Limb (tissue), 2 donors: ENCODE data around the gene AGFG2.
A peak's percentile ranks its signal among the peaks of the same experiment; 100 is the strongest.
"Not testable (repeated sequence)": the region's sequence is repeated elsewhere in the genome, so short reads cannot be mapped to it uniquely, and the experiment has no call there.

Source experiments
- DNase-seq, 2 donors: peaks; one replicate each; pipeline ENCODE4 v3.0.0-alpha.2; 2016; ENCODE audit errors: extremely low spot score in 2 of 2

Gene AGFG2

DNA sequence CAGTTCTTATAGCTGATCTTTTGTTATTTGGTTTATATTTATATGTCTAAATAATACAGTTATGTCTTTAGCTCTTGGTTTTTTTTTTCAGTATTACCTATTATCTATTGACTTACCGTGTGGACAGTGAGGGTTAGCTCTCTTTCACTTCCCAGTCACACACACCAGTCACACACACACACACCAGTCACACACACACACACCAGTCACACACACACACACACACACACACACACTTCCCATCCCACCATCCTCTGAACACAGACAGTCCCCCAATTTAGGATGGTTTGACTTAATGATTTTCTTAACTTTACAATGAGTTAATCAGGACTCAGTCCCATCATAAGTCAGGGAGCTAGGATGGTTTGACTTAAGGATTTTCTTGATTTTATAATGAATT is 18.9 kb upstream of the AGFG2 start:
- no peak for DNase-seq

DNA sequence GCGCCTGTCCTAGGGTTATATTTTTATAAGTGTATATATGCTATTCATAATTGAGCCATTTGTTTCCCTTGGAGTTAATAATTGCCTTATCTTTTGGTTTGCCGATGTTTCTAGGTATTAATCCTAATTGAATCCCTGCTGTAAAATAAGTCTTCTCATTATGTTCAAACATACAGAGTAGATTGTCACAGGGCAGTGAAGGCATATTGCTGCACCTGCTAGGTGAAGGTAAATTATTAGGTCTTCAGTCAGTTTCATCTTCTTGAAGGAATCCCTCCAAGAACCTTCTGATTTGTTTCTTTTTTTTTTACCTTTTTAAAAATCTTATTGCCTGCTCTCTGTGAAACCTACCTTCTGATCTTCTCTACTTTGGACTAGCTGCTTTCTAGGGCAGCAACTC is 17.9 kb upstream of the AGFG2 start:
- no peak for DNase-seq

DNA sequence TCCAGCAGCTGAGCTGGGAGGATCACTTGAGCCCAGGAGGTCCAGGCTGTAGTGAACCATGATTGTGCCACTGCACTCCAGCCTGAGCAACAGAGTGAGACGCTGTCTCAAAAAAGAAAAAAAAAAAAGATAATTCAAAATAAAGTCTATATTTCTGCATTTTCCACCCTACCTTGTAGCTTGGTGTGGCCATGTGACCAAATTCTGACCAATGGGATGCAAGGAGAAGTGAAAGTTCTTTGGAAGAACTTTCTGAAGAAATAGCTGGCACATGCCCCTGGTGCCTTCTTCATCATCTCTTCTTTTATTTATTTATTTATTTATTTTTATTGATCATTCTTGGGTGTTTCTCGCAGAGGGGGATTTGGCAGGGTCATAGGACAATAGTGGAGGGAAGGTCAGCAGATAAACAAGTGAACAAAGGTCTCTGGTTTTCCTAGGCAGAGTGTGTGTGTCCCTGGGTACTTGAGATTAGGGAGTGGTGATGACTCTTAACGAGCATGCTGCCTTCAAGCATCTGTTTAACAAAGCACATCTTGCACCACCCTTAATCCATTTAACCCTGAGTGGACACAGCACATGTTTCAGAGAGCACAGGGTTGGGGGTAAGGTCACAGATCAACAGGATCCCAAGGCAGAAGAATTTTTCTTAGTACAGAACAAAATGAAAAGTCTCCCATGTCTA is 17.0 kb upstream of the AGFG2 start:
- DNase-seq, result not testable (repeated sequence)

DNA sequence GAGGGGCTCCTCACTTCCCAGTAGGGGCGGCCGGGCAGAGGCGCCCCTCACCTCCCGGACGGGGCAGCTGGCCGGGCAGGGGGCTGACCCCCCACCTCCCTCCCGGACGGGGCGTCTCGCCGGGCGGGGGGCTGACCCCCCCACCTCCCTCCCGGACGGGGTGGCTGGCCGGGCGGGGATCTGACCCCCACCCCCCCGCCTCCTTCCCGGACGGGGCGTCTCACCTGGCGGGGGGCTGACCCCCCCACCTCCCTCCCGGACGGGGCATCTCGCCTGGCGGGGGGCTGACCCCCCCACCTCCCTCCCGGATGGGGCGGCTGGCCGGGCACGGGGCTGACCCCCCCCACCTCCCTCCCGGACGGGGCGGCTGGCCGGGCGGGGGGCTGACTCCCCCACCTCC is 15.8 kb upstream of the AGFG2 start:
- not testable (repeated sequence) for DNase-seq

DNA sequence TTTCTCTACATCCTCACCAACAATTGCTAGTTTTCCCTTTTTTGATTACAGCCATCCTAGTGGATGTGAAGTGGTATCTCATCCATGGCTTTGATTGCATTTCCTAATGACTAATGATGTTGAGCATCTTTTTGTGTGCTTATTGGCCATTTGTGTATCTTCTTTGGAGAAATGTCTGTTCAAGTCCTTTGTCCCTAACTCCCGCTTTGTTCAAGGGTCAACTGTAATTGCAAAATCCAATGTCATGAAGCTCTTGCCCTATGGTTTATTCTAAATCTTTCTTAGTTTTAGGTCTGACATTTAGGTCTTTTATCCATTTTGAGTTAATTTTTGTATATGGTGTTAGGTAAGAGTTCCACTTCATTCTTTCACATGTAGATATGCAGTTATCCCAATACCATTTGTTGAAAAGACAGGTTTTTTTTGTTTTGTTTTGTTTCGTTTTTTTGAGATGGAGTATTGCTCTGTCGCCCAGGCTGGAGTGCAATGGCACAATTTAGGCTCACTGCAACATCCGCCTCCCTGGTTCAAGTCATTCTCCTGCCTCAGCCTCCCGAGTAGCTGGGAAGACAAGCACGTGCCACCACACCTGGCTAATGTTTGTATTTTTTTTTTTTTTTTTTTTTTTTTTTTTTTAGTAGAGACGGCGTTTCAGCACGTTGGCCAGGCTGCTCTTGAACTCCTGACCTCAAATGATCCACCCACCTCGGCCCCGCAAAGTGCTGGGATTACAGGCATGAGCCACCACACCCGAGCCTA is 10.7 kb upstream of the AGFG2 start:
- not testable (repeated sequence) for DNase-seq

DNA sequence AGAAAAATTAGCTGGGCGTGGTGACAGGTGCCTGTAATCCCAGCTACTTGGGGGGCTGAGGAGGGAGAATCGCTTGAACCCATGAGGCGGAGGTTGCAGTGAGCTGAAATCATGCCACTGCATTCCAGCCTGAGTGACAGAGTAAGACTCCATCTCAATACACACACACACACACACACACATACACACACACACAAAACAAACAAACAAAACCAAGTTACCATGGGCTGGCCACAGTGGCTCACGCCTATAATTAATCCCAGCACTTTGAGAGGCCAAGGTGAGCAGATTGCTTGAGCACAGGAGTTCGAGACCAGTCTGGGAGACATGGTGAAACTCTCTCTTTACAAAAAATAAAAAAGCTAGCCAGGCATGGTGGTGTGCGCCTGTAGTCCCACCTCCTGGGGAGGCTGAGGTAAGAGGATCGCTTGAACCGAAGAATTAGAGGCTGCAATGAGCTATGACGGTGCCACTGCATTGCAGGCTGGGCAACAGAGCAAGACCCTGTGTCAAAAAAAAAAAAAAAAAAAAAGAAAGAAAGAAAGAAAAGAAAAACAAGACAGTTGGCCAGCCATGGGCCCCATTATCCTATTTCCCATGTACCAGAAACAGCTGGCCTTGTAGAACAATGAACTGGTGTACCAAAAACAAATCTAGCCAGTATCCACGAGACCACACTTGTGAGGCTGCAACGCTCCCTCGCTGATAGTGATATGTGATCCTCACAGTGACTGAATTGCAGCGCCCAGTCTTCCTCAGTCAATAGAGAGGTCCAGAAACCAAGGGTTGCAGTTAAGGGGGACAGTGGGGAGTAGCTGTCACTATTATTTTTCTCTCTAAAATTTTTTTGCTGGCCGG is 6.6 kb upstream of the AGFG2 start:
- DNase-seq, result no peak

DNA sequence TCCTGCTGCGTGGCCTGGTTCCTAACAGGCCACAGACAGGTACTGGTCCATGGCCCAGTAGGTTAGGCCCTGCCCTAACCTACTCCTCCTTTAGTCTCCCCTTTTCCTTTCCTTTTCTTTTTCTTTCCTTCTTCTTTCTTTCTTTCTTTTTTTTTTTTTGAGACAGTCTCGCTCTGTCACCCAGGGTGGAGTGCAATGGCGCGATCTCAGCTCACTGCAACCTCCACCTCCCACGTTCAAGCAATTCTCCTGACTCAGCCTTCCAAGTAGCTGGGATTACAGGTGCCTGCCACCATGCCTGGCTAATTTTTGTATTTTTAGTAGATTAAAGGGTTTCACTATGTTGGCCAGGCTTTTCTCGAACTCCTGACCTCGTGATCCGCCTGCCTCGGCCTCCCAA is 3.0 kb upstream of the AGFG2 start:
- DNase-seq, result not testable (repeated sequence)

DNA sequence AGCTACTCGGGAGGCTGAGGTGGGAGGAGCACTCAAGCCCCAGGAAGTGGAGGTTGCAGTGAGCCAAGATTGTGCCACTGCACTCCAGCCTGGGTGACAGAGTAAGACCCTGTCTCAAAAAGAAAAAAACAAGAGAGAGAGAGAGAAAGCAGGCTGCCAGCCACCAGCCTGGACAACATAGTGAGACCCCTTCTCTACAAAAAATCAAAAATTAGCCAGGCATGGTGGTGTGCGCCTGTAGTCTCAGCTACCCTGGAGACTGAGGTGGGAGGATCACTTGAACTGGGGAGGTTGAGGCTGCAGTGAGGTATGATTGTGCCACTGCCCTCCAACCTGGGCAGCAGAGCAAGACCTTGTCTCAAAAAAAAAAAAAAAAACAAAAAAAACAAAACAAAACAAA is 2.3 kb upstream of the AGFG2 start:
- not testable (repeated sequence) for DNase-seq

DNA sequence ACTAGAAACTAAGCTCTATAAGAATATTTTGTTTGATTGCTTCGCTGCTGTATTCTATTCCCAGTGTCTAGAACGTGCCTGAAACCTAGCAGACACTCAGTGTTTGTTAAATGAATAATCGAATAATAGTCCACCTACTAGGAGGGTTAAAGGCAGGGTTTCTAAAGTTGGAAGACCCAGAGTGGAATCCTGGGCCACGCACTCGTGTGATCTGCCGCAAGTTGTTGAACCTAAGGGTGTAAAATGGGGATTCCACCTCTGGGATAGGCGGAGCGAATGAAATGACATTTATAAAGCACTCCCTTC is 702 bp upstream of the AGFG2 start:
- no peak for DNase-seq

DNA sequence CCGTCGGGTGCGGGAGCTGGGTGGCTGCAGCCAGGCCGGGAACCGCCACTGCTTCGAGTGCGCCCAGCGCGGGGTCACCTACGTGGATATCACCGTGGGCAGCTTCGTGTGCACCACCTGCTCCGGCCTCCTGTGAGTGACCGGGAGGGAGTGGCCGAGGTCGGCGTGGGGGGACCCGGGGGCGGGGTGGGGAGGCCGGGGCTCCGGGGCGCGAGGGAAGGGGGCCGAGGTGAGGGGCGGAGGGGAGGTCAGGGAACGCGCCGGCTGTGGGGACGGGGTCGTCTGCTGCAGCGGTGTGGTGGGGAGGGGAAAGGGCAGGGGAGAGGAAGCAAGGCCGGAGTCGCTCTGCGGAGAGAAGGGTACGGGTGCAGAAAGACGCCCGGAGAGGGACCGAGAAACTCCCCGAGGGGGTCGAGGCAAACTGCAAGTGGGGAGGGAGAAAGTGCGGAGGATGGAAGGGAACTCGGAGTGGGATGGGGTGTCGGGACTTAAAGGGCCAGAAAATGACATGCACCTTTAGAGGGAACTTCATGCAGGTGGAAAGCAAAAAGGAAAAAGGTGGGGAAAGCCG is 518 bp downstream of the AGFG2 start:
- no peak for DNase-seq

DNA sequence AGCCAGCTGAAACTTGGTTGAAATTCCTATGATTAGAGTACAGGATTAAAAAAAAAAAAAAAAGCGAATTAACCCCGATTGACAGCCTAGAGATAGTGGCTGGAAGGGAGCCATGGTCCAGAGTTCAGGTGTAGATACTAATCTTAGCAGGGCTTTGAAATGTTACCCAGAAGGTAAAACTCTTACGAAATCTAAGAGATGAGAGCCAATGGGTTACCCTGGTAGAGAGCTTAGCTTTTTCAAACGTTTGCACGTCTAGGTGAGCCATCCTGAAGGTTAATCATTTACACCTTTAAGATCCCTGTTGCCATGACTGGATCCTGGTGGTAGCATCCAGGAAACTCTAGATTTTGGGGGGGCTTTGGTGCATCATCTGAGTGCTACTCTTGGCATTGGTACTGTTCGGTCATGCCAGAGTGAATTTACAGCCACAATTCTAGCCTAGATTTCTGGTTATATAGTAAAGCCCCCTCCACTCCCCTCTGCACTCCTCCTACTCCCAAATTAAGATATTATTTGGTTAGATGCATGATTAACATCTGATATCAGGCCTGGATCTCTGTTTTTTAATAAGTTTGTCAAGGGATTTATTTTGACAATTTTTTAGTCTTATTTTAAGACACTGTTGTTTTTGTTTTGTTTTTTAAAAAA is 1.2 kb downstream of the AGFG2 start:
- no peak for DNase-seq

DNA sequence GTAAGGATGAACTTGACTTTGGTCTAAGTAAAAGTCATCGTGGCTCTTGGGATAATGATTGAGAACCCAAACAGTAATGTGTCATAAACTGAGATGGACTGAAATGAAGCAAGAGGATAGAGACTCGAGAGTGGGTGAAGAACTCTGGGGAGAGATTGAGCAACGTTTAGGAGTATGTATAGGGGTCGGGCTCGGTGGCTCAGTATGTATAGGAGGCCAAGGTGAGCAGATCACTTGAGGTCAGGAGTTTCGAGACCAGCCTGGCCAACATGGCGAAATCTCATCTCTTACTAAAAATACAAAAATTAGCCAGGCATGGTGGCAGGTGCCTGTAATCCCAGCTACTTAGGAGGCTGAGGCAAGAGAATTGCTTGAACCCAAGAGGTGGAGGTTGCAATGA is 2.3 kb downstream of the AGFG2 start:
- not testable (repeated sequence) for DNase-seq

DNA sequence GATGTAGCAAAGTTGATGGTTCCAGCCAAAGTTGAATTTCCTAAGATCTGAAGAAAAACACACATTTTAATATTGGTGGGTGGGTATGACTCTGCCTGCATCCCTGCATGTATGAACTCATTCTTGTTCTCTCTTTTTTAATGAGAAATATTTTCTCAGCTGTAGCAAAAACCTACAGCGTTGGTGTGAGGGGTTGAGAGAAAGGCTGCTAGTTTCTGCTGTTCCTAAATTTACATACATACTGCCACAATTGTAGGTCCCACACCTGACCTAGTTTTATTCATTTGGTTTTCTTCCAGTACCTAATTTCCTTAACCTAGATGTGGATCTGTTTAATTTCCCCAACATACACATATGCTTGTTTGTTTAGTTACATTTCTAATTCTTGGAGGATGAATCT is 4.6 kb downstream of the AGFG2 start:
- DNase-seq, result no peak

DNA sequence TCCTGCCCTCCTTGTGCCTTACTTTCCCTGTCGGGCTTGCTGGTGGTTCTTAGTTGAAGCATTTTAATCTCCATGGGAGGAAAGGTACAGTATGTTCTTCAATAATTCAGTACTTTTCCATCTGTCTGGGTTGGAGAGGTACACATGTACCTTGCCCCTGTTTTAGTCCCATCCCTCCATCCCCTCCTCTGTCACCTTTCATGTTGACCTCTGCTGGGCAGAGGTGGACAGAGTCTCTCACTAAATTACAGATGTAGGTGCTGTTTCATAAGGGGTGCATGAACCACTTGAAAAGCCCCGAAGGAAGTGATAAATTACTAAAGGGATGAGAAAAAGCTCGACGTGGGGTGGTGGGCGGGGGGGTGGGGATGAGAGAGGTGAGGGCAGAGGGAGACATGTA is 5.4 kb downstream of the AGFG2 start:
- no peak for DNase-seq

DNA sequence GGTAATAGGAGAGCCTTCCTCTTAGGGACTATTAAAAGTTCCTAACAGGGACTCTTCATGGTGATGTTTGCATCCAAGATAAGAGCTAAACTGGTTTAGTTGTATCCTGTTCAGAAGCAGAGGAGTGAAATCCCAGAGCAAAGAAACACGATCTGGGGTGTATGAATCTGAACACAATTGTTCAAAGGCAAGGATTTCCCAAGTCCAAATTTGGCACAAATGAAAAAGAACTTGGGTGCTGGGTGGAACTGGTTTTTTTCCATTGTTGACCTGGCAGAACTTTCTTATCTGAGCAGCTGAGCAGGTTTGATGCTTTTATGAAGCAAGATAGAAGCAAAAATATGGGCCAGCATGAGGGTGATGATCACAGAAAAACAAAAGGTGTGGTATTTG is 6.0 kb downstream of the AGFG2 start:
- DNase-seq, result no peak

DNA sequence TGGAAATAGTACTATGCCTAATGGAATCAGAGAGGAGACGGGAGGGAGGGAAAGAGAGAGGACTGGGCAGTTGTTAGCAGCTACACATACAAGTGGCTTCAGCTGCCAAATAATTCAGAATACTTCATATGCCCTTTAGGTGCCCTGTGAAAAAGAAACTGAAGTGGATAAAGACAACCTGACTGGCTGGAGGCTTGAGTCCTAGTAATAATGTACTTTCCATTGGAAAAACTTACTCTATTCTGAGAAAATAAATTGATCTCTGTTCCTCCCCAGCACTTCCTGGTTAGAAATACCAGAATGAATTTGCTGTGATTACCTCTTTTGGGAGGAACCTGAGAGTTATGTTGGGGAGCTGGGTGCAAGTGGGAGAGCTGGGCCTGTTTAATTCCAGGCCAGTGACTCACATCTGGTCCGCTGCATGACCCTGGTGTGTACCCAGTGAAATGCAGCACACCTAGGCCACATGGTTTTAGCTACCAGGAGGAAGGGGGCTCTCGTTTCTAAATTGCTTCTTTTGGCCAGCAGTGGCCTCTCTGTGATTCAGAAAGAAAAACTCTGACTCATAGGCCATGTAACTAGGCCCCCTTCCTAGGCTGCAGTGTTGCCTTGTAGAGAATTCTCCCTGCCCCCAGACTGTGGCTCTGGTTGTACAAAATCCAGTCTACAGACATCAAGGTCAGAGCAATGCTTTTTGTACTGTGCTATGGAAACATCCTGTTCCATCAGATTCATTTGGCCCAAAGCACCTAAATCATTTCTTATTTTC is 6.5 kb downstream of the AGFG2 start:
- DNase-seq, result peak; percentile 30 to 46

DNA sequence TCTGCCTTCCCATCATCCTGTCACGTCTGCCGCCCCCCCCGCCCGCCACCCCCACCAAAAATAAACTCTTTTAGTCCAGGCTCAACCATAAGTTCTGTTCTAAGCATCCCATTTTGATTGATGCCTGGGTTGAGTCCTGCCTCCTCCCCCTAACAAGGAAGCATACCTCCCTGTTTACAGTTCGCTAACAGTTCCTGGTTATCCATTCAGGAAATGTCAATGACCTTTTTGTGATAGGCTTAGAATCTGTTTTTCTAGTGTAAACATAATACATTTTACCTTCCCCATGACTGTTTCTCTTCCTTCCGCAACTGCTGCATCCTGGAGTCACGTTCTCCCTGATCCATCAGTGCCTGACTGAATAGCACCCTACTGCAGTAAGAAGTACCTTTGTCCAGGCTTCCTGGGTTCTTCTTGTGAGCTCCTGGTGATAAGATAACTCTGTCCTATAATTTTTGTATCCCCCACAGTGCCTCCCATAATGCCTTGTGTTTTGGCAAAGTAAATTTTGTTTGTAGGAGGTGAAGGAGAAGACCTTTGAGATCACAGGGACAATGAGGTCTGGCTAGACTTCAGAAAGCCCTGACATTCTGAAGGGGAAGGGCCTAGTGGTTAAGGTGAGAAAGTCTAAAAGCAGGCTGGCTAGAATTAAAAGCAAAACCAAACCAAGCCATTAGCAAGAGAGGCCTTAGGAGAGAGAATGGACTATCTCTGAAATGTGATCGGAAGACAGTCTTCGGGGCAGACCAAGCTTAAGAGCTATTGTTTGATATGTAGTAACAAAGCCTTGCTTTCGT is 7.3 kb downstream of the AGFG2 start:
- no peak for DNase-seq

DNA sequence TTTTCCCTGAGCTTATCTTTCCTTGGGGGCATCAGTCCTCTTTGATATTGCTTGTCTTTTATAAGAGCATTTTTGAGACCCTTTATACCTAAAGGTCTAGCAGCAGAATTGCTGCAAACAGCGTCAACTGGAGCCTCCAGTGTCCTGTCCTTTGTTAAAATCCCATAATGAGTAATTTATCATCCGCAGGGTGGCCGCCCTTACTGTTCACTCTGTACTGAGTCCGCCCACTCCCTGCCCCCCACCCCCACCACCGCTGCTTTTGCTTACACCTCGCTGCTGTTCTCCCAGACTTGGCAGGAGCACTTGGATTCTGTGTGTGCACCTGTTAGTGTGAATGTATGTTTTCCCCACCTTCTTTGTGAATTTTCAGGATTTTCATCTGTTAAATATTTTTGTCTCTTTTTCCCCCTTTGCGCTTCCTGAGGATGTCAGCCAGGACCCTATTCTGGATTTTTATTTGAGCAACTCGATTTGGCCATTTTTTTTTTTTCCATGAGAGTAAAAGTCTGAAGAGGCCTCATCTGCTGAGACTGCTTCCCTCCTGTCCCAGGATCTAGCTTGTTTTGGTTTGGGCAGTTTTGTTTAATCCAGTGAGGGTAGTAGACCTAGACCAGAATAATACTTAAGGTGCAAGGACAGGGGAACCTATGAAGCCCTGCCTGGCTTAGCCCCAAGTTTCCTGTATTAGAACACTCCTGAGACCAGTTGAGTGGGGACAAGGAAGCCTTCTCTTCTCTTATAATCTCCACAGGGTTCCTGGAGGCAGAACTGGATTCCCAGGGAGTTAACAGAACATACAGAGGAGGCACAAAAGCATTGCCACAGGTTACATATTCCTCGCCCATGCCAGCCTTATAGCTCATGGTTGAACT is 8.2 kb downstream of the AGFG2 start:
- no peak for DNase-seq

DNA sequence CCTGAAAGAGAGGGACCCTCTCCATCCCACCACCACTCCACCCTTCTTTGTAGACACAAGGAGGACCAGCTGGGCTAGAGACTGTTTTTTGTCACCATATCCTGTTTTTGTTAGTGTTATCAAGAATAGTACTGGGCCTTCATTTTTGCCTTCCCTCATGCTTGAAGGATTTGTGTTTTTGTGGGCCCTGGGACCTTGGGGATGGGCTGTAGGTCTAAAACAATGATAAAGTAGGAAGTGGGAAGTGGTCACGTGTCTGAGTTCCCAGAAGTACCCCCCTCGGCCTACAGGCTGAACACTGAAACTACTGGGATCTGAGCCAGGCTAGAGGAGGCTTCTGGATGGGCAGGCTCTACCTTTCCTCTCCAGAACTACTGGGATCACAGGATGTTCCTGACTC is 8.9 kb downstream of the AGFG2 start:
- DNase-seq, result no peak
